Transverse colon (tissue), 3 donors: ENCODE results near the gene MTARC2.

Experiments
- CTCF ChIP-seq, 5 experiments: fragments of 200-600 bp in 3 of 5; fragments of 450-650 bp in 2 of 5; sonication (generic) in 3 of 5; IDR thresholded peaks; 1 replicate in 2 of 5; 2 replicates in 3 of 5; pipeline ENCODE4 v1.5.1; 2016 to 2017; ENCODE audit warnings: antibody characterized with exemption in 5 of 5, inconsistent platforms in 3 of 5, mild to moderate bottlenecking in 2 of 5, moderate library complexity in 1 of 5
- POLR2A ChIP-seq: fragments of 450-650 bp; IDR thresholded peaks from one replicate; pipeline ENCODE4 v1.6.1; 2016; ENCODE audit warnings: antibody characterized with exemption, mild to moderate bottlenecking, moderate library complexity

GRCh38 chr1:220828179-220828490 is 80.0 kb downstream of the MTARC2 start:
- TF ChIP-seq POLR2A: no peak
- TF ChIP-seq CTCF (IDR thresholded peaks at IDR 0.05): no peak
